ENCODE data around the gene BCL11A.

BCL11A gene

DNA sequence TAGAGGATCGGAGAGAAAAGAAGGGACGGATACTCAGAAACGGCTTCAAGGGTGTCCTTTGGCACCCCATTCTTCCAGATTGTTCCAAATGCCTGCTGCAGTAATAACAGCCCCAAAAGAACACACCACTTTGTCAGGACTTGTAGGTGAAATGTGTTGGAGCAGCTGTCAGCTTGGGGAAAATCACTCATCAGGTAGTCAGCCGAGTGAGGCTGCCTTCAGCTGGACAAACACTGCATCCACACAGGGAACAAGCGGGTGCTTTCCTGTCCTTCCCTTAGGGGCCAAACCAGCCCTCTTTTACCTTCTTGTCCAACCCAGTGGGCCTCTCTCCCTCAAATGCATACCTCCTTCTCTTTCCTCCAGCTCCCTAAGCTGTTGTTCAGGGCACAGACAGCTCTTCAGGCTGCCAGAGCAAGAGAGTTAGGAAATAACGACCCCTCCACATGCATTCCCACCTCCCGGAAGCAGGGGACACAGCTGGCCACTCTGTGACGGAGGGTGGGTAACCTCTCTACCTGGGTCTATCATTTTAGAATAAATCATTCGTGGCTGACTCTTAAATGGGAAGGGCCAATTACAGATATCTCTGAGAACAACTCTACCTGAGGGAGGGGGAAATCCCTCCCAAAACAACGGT lies 48.1 kb downstream of the BCL11A start:
- DNase-seq (ENCODE audit: low read depth) = no peak

DNA sequence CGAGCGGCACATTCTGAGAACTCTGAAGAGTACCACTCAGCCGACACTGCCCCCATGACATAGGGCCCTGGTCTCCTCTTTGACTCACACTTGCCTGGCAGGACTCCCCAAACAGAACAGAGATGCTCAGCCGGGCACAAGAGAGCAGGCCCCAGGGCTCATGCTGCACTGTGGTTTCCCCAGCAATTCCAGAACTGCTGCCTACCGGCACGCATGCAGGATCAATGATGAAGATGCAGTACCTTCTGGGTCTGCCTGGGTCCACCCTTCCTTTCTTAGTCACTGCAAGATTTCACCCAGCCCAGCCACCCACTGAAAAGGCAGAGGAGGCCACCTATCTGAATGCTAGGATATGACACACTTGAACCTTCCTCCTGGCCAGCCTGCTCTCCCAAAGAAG lies 49.4 kb downstream of the BCL11A start:
- no peak for DNase-seq (ENCODE audit: low read depth)

- no peak for DNase-seq (ENCODE audit: low read depth)
These were observed 51.3 kb downstream of the BCL11A start for GRCh38 chr2:60502144-60502543.

DNA sequence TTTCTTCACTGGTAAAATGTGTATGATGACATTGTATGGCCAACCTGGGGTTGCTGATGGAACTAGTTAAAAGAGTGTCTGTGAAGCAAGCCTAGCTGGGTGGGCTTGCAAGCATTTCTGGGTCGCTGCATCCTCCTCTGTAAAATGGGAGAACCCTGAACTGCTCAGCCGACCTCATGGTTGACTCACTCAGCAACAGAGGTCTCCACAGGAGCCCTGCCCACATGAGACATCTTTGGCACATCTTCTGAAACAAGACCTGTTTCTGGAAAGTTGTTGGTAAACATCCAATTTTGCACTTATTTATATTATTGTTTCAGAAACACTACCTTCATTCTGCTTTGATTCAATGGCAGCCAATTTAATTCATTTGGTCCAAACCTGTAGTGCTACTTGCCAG lies 52.6 kb downstream of the BCL11A start:
- DNase-seq (ENCODE audit: low read depth) = no peak

DNA sequence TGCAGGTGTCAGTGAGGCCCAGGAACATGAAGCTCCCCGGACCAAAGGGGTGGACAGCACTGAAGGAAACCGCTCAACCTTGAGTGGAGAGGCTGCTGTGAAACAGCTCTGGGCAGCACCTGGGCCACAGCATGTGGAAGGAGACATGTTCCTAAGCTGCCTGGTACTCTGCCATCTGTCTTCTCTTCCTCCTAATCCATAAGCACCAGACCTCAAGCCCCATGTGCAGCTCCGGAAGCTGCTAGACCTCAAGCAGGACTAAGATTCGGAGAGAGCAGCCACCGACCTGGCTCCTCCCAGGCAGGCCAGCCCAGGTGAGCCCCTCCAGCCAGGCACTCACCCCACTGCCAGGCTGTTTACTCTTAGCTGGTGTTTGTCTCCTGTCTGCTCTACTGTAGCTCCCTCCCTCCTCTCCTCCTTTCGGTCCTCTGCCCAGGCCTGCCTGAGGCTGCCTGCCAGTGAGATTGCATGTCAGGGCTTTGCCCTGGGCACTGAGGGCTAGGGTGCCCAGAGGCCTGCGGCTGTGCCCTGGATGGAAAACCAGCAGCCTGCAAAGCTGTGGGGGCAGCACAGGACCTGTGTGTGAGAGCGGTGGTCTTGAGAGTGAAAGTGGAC lies 53.7 kb downstream of the BCL11A start:
- no peak for DNase-seq (ENCODE audit: low read depth)

GRCh38 chr2:60498816-60499429 lies 54.5 kb downstream of the BCL11A start:
- no peak for DNase-seq (ENCODE audit: low read depth)

DNA sequence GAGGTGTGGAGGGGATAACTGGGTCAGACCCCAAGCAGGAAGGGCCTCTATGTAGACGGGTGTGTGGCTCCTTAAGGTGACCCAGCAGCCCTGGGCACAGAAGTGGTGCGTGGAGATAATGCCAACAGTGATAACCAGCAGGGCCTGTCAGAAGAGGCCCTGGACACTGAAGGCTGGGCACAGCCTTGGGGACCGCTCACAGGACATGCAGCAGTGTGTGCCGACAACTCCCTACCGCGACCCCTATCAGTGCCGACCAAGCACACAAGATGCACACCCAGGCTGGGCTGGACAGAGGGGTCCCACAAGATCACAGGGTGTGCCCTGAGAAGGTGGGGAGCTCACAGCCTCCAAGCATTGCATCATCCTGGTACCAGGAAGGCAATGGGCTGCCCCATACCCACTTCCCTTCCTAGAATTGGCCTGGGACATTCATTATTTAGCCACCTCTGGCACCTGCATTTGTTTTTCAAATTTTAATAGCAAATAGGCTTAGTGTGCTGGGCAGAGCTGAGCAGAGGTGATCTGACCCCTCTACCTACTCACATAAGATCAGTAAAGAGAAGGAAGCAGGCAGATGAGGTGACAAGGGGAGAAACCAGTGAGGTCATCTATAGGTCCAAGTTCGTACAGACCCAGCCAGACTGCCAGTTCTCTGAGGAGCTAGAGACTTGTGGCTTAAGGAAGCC lies 55.2 kb downstream of the BCL11A start:
- no peak for DNase-seq (ENCODE audit: low read depth)

GRCh38 chr2:60497500-60497899 lies 56.0 kb downstream of the BCL11A start:
- DNase-seq (ENCODE audit: low read depth) = no peak

GRCh38 chr2:60496956-60497355 lies 56.5 kb downstream of the BCL11A start:
- DNase-seq (ENCODE audit: low read depth) = no peak

- no peak for DNase-seq (ENCODE audit: low read depth)
These were observed 57.0 kb downstream of the BCL11A start for GRCh38 chr2:60496475-60496874.

DNA sequence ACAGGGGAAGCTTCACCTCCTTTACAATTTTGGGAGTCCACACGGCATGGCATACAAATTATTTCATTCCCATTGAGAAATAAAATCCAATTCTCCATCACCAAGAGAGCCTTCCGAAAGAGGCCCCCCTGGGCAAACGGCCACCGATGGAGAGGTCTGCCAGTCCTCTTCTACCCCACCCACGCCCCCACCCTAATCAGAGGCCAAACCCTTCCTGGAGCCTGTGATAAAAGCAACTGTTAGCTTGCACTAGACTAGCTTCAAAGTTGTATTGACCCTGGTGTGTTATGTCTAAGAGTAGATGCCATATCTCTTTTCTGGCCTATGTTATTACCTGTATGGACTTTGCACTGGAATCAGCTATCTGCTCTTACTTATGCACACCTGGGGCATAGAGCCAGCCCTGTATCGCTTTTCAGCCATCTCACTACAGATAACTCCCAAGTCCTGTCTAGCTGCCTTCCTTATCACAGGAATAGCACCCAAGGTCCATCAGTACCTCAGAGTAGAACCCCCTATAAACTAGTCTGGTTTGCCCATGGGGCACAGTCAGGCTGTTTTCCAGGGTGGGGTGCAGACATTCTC lies 58.3 kb downstream of the BCL11A start:
- no peak for DNase-seq (ENCODE audit: low read depth)

- DNase-seq (ENCODE audit: low read depth) = no peak
These were observed 59.6 kb downstream of the BCL11A start for GRCh38 chr2:60493804-60494387.

DNA sequence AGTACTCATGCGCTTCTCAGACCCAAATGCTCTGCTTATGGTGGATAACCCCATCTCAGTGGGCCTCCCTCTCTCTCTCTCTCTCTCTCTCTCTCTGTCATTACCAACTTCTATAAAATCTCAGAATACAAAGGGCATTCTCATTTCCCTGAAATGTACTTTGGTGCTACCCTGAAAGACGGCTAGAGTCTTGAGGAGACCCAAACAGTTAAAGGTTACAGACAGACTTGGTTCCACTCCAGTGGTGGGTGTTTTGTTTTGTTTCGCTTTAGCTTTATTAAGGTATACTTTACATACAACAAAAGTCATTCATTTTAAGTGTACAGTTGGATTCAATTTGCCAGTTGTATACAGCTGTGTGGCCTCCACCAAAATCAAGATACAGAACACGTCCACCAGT lies 60.9 kb downstream of the BCL11A start:
- DNase-seq (ENCODE audit: low read depth) = no peak

- no peak for DNase-seq (ENCODE audit: low read depth)
These were observed 62.6 kb downstream of the BCL11A start for GRCh38 chr2:60490848-60491247.

DNA sequence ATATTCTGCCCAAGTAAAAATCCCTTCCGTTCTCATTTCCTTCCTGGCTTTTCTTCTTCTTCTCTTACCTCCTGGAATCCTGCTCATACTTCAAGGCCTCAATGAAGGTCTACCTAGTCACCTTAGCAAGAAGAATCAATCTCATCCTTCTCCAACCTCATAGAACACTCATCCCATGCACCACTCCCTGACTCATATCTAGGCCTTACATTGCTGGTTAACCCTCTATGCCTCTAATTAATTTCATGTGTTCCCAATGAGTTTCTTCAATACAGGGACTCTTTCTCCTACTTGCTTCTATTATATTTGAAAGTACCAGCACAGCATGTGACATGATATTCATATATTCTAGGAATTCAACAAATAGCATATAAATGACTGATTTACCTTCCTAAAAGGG lies 63.0 kb downstream of the BCL11A start:
- DNase-seq (ENCODE audit: low read depth) = no peak

- no peak for DNase-seq (ENCODE audit: low read depth)
These were observed 64.2 kb downstream of the BCL11A start for GRCh38 chr2:60489289-60489688.

DNA sequence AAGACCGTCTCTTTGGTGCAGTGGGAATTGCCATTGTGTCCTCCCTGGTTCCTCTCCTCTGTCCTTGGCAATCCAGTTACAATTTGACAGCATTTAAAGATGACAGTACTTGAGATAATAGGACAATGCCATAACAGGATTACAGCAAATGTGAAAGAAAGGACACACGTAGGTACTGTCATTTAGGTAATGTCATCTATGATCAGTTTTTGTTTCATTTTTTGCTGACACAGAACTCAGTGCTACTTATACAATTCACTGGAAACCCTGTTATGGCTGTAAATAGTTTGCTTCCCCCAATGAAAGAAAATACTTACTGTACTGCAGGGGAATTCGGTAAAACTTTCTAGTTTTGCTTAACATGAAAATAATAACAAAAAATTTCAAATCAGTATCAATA lies 65.2 kb downstream of the BCL11A start:
- DNase-seq (ENCODE audit: low read depth) = no peak

GRCh38 chr2:60487174-60487573 lies 66.3 kb downstream of the BCL11A start:
- no peak for DNase-seq (ENCODE audit: low read depth)

DNA sequence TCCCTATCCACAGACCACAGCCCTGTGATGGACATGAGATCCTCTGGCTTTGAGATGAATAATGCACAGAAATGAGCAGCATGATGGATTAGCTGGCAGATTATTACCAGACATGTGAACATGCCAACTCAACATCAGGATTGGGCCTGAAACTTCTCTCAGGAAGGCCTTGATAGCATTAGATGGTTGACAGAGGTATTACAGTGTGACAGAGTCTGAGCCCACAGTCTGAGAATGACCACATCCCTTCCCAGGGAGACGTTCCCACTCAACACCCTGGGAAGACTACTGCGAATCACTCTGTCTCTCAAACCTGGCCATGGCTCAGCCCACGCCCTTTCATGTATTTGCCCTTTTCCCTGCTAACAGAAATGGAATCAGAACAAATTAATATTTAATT lies 66.9 kb downstream of the BCL11A start:
- DNase-seq (ENCODE audit: low read depth) = no peak

DNA sequence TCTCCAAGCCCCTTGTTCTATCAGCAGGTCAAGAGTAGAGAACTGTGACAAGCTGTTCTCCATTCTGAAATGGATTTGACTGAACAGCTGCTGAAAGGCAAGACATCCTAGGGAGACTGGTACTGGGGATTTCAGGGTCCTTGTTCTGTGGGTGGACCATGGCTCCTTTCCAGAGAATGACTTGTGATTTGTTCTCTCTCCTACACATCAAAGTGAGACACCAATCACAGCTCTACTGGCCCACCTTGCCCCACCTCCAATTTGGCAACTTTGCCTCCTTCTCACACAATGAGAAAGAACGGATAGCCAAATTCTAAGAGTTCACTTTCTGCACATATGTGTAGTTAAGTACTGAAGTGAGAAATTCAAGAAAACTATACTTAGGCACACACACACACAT lies 67.4 kb downstream of the BCL11A start:
- DNase-seq (ENCODE audit: low read depth) = no peak

DNA sequence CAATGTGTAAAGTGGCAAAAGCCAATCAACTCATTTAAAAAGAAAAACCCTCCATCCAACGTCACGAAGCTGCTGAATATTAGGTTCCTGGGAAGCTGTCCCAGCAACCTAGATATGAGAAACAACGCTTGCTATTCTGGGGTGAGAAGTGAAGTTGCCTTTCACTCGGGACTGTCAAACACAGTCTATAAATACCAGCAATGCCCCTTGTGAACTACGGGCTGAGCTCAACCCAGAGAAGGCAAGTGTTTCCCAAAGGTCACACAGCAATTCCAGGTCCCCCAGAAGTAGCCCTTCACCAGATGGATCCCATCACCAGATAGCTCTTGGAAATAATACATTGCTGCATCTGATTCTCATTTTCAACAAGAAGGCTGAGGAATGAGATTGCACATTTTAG lies 67.9 kb downstream of the BCL11A start:
- no peak for DNase-seq (ENCODE audit: low read depth)

- DNase-seq (ENCODE audit: low read depth) = no peak
These were observed 68.4 kb downstream of the BCL11A start for GRCh38 chr2:60485055-60485454.
